GM04503 (cell line): Measurements from ENCODE around the gene ANTKMT.

Source experiments
- DNase-seq: peaks from one replicate; pipeline ENCODE4 v3.0.0-alpha.2; 2012; ENCODE audit warnings: low read depth

Gene ANTKMT

GRCh38 chr16:720990-721764 is at the start of gene ANTKMT:
Gene ANTKMT, plus strand, starts transcription at chr16:721146. Its CDS starts 129 bp downstream, at chr16:721275.
- DNase-seq, result no peak

GRCh38 chr16:671353-672131 is 49.4 kb upstream of the ANTKMT start:
- DNase-seq, result no peak

- DNase-seq, result no peak
Observed at GRCh38 chr16:672371-672770, 48.6 kb upstream of the ANTKMT start.

- no peak for DNase-seq
Observed at GRCh38 chr16:672851-673250, 48.1 kb upstream of the ANTKMT start.

GRCh38 chr16:673399-673991 is 47.5 kb upstream of the ANTKMT start:
- no peak for DNase-seq

- no peak for DNase-seq
Observed at GRCh38 chr16:674214-674881, 46.6 kb upstream of the ANTKMT start.

- DNase-seq, result no peak
Observed at GRCh38 chr16:674968-675883, 45.7 kb upstream of the ANTKMT start, which contains the start of gene RHBDL1. Gene RHBDL1, plus strand, starts transcription at chr16:675671. Its CDS starts 120 bp downstream, at chr16:675791.

GRCh38 chr16:675884-676564 is 44.9 kb upstream of the ANTKMT start:
- DNase-seq, result no peak

- DNase-seq, result no peak
Observed at GRCh38 chr16:676565-676902, 44.4 kb upstream of the ANTKMT start.

GRCh38 chr16:676913-677312 is 44.0 kb upstream of the ANTKMT start:
- no peak for DNase-seq

GRCh38 chr16:677316-678190 is 43.4 kb upstream of the ANTKMT start:
- no peak for DNase-seq

- DNase-seq, result no peak
Observed at GRCh38 chr16:678209-678857, 42.6 kb upstream of the ANTKMT start.

- DNase-seq, result no peak
Observed at GRCh38 chr16:678858-679813, 41.8 kb upstream of the ANTKMT start.

- no peak for DNase-seq
Observed at GRCh38 chr16:679814-680624, 40.9 kb upstream of the ANTKMT start, which contains the start of gene STUB1. Gene STUB1, plus strand, starts transcription at chr16:680410. Its CDS starts 116 bp downstream, at chr16:680526.

- no peak for DNase-seq
Observed at GRCh38 chr16:680625-680945, 40.4 kb upstream of the ANTKMT start.

GRCh38 chr16:680967-681745 is 39.8 kb upstream of the ANTKMT start:
- DNase-seq, result no peak
